IPS DF 4.7 (cell line): ENCODE measurements around the gene UBE2E2.

ENCODE experiments used
- DNase-seq: peaks from one replicate; pipeline ENCODE4 v3.0.0-alpha.2; 2013; ENCODE audit warnings: low spot score; ENCODE audit errors: extremely low read depth

The UBE2E2 gene

DNA sequence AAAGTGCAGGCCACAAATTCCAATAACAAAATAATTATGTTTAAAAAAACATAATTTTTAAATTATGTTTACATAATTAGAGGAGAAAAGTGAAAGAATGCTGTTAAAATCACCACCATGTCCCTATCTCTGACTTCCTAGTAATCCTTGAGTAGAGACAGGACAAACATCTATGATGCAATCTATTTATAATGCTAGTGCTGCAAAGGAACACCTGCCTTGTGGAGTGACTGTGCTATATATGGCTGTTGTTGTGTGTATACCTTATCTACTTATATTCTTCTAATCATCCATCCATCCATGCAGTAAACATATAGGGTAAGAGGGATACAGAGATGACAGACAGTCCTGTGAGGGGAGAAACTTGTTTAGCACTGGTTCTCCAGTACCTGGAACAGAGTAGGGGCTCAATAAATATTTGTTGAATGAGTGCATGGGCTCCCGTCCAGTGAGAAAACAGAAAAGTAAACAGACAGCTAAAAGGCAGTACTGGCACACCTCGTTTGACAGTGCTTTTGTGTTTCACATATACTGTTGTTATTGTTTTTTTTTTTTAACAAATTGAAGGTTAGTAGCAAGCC is 373.3 kb downstream of the UBE2E2 start:
- no peak for DNase-seq

DNA sequence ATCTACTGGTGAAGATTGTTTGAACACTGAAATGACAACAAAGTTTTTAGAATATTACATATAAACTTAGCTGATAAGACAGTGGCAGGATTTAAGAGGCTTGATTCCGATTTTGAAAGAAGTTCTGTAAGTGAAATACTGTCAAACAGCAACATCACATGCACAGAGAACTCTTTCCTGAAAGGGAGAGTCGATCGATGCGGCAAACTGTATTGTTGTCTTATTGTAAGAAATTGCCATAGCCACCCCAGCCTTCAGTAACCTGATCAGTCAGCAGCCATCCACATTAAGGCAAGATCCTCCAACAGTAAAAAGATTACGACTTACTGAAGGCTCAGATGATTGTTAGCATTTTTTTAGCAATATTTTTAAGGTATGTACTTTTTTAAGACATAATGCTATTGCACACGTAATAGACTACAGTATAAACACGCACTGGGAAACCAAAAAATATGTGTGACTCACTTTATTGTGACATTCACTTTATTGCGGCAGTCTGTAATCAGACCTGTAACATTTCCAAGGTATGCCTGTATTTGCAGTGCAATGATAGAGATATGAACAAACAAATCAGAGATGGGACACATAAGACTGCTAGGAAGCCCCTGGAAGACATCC is 377.1 kb downstream of the UBE2E2 start:
- DNase-seq: no peak

DNA sequence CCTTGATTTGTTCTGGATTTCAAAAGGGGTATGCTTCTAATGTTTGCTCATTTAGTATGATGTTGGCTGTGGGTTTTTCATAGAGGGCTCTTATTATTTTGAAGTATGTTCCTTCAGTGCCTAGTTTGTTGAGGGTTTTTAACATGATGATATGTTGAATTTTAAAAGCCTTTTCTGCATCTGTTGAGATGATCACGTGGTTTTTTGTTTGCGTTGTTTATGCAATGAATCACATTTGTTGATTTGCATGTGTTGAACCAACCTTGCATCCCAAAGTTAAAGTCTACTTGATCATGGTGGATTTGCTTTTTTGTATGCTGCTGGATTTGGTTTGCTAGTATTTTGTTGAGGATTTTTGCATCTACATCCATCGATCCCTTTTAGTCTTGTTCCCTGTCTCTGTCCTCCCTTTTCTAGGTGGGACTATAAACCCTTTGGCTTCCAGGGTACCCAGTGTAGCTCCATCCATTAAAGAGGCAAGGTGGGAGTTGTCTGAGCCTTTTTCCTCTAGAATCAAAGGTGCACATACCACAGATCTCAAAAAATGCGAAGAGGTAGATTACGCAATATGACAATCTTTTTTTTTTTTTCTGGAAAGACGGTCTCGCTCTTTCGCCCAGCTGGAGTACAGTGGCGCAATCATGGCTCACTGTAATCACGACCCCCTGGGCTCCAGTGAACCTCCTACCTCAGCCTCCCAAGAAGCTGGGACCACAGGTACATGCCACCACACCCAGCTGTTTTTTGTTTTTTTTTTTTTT is 381.0 kb downstream of the UBE2E2 start:
- no peak for DNase-seq

DNA sequence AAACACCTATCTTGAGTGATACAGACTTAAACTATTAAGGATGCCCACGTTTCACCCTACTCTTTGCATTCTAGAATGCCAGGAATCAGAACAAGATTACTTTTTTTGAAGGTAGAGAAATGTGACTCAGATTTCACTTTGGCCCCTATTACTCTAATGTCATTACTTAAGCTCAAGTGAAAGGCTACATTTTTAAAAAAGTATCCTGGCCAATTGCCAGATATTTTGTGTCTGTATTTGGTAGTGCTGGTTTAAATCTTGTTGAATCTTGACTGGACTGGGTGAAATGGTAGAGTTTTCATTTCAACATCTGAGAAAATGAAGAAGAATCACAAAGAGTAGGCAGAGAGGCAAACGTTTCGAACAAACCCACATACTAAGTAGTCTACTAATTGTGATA is 384.4 kb downstream of the UBE2E2 start:
- no peak for DNase-seq

DNA sequence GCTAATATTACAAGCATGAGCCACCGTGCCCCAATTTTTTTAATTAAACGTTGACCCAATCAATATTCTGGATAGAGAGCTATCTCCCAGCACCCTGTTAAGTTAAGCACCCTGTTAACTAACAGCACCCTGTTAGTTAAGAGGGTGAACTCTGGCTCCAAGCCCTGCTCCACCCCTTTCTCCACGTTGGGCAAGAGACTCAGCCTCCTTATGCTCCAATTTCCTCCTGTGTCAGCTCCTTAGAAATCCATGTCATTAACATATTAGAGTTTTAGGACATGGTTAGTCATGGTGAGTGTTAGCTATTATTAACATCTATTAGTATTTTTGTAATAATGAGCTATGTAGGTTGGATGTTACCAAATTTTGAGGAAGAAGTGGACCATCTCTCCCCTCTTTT is 385.4 kb downstream of the UBE2E2 start:
- DNase-seq: no peak

DNA sequence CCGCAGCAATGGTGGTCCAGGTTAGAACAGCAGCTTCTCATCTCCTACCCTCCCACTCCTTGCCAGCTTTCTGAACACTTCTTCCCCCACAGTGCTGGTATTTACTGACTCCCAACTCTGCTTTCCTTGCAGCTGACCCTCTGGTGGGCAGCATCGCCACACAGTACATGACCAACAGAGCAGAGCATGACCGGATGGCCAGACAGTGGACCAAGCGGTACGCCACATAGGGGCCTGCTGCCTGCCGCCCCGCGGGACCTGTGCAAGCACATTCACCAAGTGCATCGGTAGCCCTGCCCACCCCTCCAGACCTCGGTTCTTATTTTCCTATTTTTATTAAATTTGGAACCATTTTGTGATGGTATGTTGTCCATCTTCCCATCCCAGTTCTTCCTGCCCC is 386.5 kb downstream of the UBE2E2 start:
- no peak for DNase-seq

DNA sequence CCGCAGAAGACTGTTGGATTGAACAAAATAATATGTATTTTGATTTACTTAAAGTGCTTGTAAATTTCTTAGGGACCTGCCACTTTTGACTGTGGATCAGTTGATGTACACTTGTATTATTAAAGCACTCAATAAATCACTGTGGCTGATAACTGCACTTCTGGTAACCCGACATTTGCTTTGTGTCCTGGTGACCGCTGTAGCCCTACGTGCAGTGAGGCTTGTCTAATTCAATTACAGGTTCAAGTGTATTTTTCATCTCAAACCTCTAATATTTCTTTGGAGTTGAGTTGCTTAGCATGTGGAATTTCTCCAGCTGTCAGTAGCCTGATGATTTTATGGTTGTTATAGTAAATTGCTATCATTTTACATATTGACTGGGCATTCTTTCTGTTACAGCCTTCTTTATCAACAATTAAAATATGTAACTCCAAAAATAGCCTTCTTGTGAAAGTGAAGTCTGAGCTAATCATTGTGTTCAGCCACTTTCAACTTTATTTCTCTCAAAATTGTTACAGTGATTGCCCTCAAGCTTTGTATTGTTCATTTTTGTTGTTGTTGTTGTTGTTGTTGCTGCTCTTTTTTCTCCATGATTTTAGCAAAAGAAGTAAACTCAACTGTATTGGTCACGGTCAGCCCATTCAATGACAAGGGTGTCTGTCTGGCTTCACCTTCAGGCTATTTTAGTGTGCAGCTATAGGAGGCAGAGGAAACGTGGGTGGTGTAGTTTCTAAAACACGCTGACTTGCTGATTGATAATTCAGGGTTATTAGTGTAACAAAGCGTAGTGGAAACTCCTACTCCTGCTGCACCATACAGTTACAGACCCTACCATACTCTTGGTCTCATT is 387.5 kb downstream of the UBE2E2 start:
- DNase-seq: no peak

DNA sequence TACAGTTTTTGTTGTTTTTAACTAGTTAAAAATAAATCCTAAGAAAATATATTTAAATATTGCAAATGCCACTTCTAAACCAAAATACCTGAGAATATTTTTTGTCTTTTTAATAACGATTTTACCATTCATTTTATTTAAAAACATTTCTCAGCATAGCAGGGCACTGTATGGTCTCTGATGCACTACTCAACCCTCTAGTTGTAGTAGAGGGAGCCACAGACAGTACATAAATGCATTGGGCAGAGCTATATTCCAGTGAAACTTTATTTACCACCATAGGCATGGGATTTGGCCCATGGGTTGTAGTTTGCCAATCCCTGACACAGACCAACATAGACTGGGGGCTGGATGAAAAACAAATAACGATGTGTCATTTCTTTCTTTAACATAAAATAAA is 388.2 kb downstream of the UBE2E2 start:
- DNase-seq: no peak

DNA sequence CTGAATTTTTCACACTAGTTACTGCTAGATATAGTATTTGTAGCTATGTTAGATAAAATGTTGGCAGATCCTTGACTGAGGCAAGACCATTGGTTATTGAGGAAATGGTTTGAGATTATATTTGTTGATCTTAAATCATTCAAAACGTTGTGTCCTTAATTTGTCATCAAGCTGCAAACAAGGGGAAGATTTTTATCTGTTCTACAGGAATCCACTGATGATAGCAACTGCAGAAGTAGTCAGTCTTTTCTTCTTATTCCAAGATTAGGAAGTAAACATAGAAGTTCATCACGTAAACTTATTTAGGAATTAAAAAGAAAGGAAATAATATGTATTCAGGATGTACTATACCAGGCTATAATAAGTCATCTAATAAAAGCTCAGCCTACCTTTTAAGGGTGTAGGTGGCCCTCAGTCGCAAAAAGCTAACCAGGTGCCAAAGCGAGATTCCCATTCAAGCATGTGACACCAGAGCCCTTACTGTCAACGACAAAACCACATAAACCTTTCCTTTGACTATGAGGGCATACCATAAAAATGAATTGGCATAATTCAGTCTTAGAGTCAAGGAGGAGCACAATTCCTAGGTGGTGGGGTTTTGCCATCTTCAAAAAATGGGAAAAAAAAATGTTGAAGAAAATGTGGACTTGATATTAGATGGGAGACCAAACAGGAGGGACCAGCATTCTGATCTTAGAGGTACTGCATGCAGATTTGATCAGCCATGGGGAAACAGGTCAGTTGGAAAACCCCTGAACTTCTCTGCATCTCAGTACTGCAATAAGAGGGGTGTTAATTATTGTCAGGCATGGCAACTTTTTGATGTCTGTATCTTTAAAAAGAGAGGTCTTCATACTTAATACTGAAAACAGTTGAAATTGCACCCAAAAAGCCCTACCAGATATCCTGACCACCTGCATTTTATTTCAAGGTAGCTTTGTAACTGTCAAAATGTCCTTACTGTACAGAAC is 390.1 kb downstream of the UBE2E2 start:
- DNase-seq: no peak

DNA sequence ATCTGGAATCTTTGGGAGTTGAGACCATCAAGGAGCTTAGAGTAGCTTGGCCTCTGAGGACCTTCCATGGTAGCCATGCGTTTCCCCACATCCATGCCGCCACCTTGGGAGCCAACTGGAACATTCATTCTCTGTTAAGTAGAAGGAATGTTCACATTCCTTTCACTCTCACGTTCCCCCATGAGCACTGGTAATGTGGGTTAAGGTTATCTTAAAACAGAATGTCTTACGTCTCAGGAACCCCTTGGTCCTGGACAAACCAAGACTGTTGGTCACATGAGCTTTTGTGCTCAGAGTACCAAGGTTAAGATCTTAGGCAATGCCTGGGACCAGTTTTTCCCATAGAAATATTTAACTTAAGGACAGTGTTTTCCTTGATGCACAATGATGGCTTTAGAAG is 390.9 kb downstream of the UBE2E2 start:
- no peak for DNase-seq

DNA sequence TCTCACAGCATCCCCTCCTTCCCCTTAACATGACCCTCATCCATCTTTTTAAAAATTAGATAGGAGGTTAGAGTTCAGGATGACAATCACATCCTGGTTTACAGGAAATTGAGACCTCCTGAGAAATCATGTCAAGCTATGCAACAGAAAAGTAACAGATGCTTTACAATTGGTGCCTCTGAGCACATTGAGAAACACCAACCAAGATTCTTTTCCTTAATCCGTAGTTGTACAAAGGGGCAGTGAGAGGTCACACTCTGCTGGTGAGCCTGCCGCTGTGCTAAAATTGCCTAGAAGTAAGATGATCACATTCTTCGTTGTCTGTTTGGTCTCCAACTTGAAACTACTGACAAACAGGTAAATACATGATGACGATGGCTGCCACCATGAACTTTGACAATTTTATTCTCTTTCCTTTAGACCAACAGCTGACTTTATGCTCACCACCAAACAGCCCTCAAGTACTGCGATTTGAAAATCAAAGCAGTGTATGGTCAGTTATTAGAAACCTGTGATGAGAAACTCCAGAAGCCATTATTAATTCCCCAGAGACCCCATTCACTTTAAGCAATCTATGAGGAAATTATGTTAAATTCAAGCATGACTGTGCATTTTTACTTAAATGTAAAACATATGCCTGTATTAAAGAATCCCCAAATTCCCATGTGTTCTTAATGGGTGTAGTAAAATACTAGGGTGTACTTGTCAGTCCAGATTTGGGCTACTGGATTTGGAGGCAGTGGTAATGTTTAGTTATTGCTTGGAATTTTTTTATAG is 392.0 kb downstream of the UBE2E2 start:
- DNase-seq: no peak

DNA sequence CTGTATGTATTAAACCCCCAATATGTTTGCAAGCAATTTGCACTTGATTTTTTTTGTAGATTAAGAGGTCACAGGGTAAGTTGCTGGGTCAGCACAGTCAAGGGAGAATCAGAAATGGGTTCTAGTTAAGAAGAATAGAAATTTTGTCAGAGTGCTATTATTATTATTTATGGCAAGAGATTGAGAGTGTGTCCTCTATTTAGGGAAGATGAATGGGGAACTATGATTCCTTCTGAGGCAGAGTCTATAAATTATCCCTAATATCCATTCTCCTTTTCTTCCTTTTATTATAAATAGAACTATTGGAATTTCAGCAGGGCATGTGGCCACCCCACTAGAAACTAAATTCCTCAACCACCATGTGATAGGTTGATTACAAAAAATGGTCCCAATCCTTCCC is 392.7 kb downstream of the UBE2E2 start:
- no peak for DNase-seq

DNA sequence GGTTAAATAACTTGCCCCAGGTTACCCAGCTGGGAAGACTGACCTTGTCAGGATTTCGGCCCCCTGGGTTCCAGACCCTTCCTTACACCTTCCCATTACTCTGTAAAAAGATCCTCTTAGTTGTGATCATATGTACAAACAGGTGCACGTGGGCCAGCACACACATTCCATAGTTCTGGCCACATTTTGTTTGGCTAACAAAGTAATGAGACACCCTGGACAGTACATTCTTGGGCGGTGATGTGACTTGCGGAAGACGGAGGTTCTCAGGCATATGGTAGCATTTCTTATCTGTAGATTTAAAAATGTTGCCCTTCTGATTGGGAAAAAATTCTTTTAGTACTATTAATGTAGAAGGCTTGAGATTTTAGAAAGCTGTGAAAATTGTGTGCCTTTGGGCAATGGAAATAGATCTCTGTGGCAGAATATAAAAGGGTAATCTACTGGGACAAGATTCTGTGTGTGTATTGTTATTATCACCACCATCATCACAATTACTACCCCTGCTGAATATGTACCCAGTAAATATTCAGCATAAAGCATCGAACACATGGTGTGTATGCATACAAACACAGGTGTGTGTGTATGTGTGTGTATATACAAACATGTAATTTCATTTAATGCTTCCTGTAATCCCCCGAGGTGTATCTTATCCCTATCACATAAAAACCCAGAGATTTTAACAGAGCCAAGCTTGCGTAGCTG is 397.2 kb downstream of the UBE2E2 start:
- no peak for DNase-seq

DNA sequence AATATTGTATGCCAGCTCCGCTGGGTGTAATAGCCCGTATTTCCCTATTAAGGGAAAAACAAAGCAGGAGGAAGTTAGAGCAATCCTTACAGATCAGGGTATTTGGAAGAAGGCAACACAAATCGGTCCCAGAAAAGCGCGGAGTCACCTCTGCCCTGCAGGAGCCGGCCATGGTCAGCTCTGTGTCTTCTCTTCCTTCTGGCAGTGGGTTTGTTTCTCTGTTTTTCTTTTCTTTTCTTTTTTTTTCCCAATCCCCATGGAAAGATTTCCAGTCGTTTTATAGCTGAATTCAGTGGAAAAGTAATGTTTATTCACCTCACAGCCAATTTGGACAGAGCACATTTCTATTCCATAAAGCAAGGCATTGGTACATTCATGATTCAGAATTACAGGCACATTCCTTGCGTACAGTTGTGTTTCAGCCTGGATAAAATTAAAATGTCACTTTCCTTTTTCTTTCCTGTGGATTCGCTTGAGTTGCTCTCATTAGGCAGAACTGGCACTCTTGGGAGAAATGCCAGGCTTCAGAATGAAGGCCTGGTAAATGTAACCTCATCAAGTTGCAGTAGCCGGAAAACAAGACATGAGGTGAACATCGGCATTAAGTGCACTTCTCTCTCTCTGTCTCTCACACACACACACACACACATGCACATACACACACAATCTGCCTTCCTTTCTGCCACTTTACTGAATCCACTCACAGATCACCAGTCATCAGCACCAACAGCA is 398.1 kb downstream of the UBE2E2 start:
- DNase-seq: no peak

DNA sequence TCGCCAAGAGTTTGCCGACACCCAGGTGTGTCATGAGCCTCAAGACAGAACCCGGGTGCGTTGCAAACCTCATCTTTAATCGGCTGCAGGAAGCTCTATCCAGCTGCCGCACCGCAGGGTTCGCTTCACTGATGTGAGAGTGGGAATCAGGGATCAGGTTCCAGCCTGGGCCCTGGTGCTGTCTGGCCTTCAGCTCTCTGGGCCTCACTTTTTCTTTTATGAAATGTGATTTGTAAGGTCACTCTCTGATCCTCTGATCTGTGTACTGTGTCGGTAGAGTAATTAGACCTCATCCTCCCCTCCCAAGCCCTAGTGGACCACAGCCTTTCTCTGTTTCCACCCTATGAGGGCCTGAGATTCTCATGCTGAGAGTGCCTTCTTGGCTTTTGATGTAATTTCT is 399.8 kb downstream of the UBE2E2 start:
- DNase-seq: no peak

DNA sequence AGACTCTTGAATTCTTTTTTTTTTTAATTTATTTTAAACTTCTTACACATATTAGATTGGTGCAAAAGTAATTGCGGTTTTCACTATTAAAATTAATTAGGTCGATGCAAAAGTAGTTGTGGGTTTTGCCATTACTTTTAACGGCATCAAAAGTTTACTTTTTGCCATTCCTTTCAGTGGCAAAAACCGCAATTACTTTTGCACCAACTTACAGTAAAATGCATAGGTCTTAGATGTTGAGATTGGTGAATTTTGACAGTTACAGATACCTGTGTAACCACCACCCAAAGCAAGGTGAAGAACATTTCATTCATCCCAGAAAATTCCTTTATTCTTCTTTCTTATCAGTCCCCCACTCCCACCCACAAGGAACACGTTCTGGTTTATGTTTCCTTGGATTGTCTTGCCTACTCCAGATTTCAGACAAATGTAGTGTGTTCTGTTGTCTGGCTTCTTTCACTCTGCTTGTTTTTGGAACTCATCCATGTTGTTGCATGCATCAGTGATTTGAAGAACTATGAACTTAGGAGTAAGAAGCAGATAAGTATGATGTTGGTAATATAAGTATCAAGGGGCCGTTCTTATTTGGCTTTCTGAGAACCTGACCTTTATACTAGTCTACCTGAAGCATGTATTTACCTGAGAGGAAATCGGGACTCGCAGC is 404.2 kb downstream of the UBE2E2 start:
- DNase-seq: no peak

DNA sequence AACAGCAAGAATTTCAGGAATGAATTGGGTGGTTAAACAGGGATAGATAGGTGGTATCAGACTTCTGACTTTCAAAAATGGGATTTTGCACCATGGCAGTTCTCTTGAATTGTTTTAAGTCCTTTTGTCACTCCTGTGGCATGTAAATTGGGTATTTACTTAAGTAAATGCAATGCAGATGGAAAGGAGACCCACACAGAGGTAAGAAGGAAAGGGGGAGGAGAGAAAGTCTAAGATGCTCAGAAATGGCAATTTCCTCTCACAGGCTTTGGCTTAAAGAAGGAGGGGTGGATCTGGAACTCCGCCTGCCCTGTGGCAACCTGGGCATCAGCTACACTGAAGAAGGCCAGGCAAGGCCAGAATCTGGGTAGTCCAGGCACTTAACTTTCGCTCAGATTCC is 405.5 kb downstream of the UBE2E2 start:
- no peak for DNase-seq

DNA sequence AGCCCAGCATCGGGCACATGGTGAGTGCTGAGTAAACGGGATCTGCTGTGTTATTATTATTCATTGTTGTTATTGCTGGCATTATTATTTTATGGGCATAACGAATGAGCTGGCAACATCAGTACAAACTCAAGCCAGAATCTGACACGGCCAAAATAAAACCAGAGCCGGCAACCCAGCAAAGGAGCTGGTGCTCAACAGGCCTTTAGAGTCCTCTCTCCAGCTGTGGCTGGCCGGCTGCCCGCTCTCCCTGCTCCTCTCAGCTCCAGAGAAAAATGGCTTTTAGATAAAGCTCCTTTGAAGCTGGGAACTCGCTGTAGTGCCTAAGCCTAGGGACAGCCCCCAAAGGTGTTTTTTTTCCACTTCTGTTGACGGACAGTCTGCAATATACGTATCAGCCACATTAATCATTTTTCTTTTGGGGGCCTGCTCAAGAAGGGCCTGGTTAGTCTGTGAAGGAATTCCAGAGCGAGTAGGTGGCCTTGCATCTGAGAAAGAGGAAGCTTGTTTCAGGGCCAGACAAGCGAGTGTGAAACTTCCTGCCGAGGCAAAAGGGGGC is 408.7 kb downstream of the UBE2E2 start:
- no peak for DNase-seq
